Right renal cortex interstitium (tissue), 3 donors: ENCODE data around the gene NOS2. TPM values are rescaled to one million over a fixed set of nuclear protein-coding genes. Genes with fewer than 3 reads are reported as not detected.
"Not testable (repeated sequence)": the region's sequence is repeated elsewhere in the genome, so short reads cannot be mapped to it uniquely, and the experiment has no call there.

Experiments
- DNase-seq, 3 donors: peaks; one replicate each; pipeline ENCODE4 v3.0.0-alpha.2; 2013; ENCODE audit warnings: low read depth in 3 of 3, low spot score in 2 of 3
- polyA plus RNA-seq, 3 donors: library from polyadenylated mRNA; unstranded; fragments of 120-200 nt; gene quantifications; one replicate each; pipeline ENCODE4 v1.2.1, GENCODE V29; 2013; ENCODE audit not compliant: insufficient read length in 3 of 3

Gene NOS2
- polyA plus RNA-seq, 3 donors, result 1.8 to 2.6 (median 1.8) TPM

GRCh38 chr17:27793168-27793905 lies 7.0 kb downstream of the NOS2 start:
- no peak for DNase-seq

GRCh38 chr17:27792095-27792494 lies 8.2 kb downstream of the NOS2 start:
- DNase-seq, result no peak

- no peak for DNase-seq
Observed at GRCh38 chr17:27788919-27789318, 11.4 kb downstream of the NOS2 start.

- no peak for DNase-seq
Observed at GRCh38 chr17:27783440-27784350, 16.6 kb downstream of the NOS2 start.

GRCh38 chr17:27782791-27783206 lies 17.5 kb downstream of the NOS2 start:
- DNase-seq, result no peak

GRCh38 chr17:27780828-27781404 lies 19.4 kb downstream of the NOS2 start:
- DNase-seq, result no peak

- DNase-seq, result no peak
Observed at GRCh38 chr17:27780092-27780827, 20.1 kb downstream of the NOS2 start.

- no peak for DNase-seq
Observed at GRCh38 chr17:27778183-27778582, 22.1 kb downstream of the NOS2 start.

- DNase-seq, result no peak
Observed at GRCh38 chr17:27776882-27777624, 23.3 kb downstream of the NOS2 start.

- DNase-seq, result no peak
Observed at GRCh38 chr17:27771586-27771985, 28.7 kb downstream of the NOS2 start.

GRCh38 chr17:27770877-27771276 lies 29.5 kb downstream of the NOS2 start:
- no peak for DNase-seq

- DNase-seq, result no peak
Observed at GRCh38 chr17:27768858-27769410, 31.4 kb downstream of the NOS2 start.

GRCh38 chr17:27766438-27766837 lies 33.9 kb downstream of the NOS2 start:
- DNase-seq, result no peak

- DNase-seq, result no peak
Observed at GRCh38 chr17:27765353-27765752, 35.0 kb downstream of the NOS2 start.

- DNase-seq, result no peak
Observed at GRCh38 chr17:27764589-27764988, 35.7 kb downstream of the NOS2 start.

GRCh38 chr17:27762527-27763305 lies 37.6 kb downstream of the NOS2 start:
- peak in 2 of 3 donors; percentile 21 to 35 for DNase-seq

- not testable (repeated sequence) for DNase-seq
Observed at GRCh38 chr17:27760931-27761330, 39.4 kb downstream of the NOS2 start.

- no peak for DNase-seq
Observed at GRCh38 chr17:27760069-27760885, 40.1 kb downstream of the NOS2 start.
